B cell (primary cell): Measurements from ENCODE around the gene AKAP6. TPM values are rescaled to one million over a fixed set of nuclear protein-coding genes. Genes with fewer than 3 reads are reported as not detected.

ENCODE experiments used
- ATAC-seq: fragments of 200-7000 bp; cut with Tn5 transposase; one replicate; pipeline ENCODE4 v1.10.0; 2021; ENCODE audit warnings: low read depth, mild to moderate bottlenecking, moderate number of reproducible peaks, moderate library complexity
- CTCF ChIA-PET: fragments of 350-600 bp; sonication (Branson Sonifier 250); formaldehyde crosslinking; loops from one replicate; lab custom pipeline; 2021; ENCODE audit warnings: antibody characterized with exemption, inconsistent platforms; lab: Charles Lee
- POLR2A ChIA-PET: fragments of 350-600 bp; sonication (Branson Sonifier 250); formaldehyde crosslinking; loops from one replicate; lab custom pipeline; 2021; ENCODE audit warnings: antibody characterized with exemption; lab: Charles Lee
- DNase-seq: peaks from one replicate; pipeline ENCODE4 v3.0.0; 2013
- H2AFZ ChIP-seq: 2 replicates; pipeline ENCODE4 v1.6.1; 2012; ENCODE audit warnings: mild to moderate bottlenecking, low read depth, low read length; ENCODE audit not compliant: insufficient read depth, poor library complexity, severe bottlenecking
- H3K27ac ChIP-seq, 2 donors: 1 replicate in 1 of 2; 2 replicates in 1 of 2; pipeline ENCODE4 v1.5.1; 2012 to 2013; ENCODE audit warnings: low read length in 2 of 2, mild to moderate bottlenecking in 2 of 2, moderate library complexity in 1 of 2
- H3K27me3 ChIP-seq, 4 experiments: fragments of 200-600 bp in 1 of 4; sonication (generic) in 1 of 4; replicated peaks in 1 of 4; 1 replicate in 2 of 4; 2 replicates in 2 of 4; pipeline versions ENCODE4 v1.6.1 to v1.7.0; 2013 to 2016; ENCODE audit warnings: low read length in 3 of 4, mild to moderate bottlenecking in 2 of 4, mixed read lengths in 1 of 4, moderate library complexity in 1 of 4; ENCODE audit not compliant: insufficient read depth in 4 of 4, control insufficient read depth in 3 of 4; ENCODE audit errors: control extremely low read depth in 1 of 4
- H3K36me3 ChIP-seq, 2 experiments: replicated peaks in 1 of 2; 1 replicate in 1 of 2; 2 replicates in 1 of 2; pipeline versions ENCODE4 v1.6.1 to v1.7.1; 2013; ENCODE audit warnings: low read length in 1 of 2; ENCODE audit not compliant: insufficient read depth in 2 of 2, control insufficient read depth in 1 of 2; ENCODE audit errors: control extremely low read depth in 1 of 2, extremely low read depth in 1 of 2
- H3K4me1 ChIP-seq, 2 donors: fragments of 200-600 bp in 1 of 2; sonication (generic) in 1 of 2; 1 replicate in 1 of 2; 2 replicates in 1 of 2; pipeline versions ENCODE4 v1.5.1 to v1.6.1; 2013 to 2017; ENCODE audit warnings: low read length in 2 of 2; ENCODE audit not compliant: control insufficient read depth in 2 of 2, insufficient read depth in 2 of 2
- H3K4me2 ChIP-seq: replicated peaks from 2 replicates; pipeline ENCODE3; 2012; ENCODE audit warnings: mild to moderate bottlenecking, low read depth, low read length; ENCODE audit not compliant: poor library complexity, severe bottlenecking
- H3K4me3 ChIP-seq, 5 experiments: fragments of 200-600 bp in 1 of 5; sonication (generic) in 1 of 5; 1 replicate in 3 of 5; 2 replicates in 2 of 5; pipeline versions ENCODE4 v1.5.1 to v1.7.0; 2011 to 2016; ENCODE audit warnings: low read length in 4 of 5, mild to moderate bottlenecking in 4 of 5, low read depth in 2 of 5, control low read depth in 1 of 5, moderate library complexity in 1 of 5; ENCODE audit not compliant: insufficient read depth in 1 of 5; ENCODE audit errors: control extremely low read depth in 1 of 5, extremely low read depth in 1 of 5
- H3K79me2 ChIP-seq: fragments of 200-600 bp; sonication (generic); one replicate; pipeline ENCODE4 v1.6.0; 2016; ENCODE audit warnings: low read length; ENCODE audit not compliant: control insufficient read depth, insufficient read depth
- H3K9ac ChIP-seq: fragments of 200-600 bp; sonication (generic); 2 replicates; pipeline ENCODE4 v1.6.1; 2017; ENCODE audit warnings: mild to moderate bottlenecking, low read length, moderate library complexity
- H3K9me3 ChIP-seq, 3 donors: one replicate each; pipeline versions ENCODE4 v1.6.1 to v1.7.1; 2013; ENCODE audit warnings: low read length in 2 of 3; ENCODE audit not compliant: control insufficient read depth in 2 of 3, insufficient read depth in 1 of 3; ENCODE audit errors: control extremely low read depth in 1 of 3
- H4K20me1 ChIP-seq: 2 replicates; pipeline ENCODE4 v1.6.0; 2012; ENCODE audit warnings: mild to moderate bottlenecking, low read length; ENCODE audit not compliant: insufficient read depth, control insufficient read depth, poor library complexity, severe bottlenecking
- H3K27ac Mint-ChIP-seq: one replicate; pipeline ENCODE4 v1.8.0; 2021; ENCODE audit warnings: mixed read lengths
- H3K27me3 Mint-ChIP-seq: one replicate; pipeline ENCODE4 v1.8.0; 2021; ENCODE audit warnings: mixed read lengths
- H3K4me1 Mint-ChIP-seq: one replicate; pipeline ENCODE4 v1.8.0; 2021; ENCODE audit warnings: mixed read lengths
- H3K4me3 Mint-ChIP-seq: one replicate; pipeline ENCODE4 v1.8.0; 2021; ENCODE audit warnings: mixed read lengths
- H3K9me3 Mint-ChIP-seq: one replicate; pipeline ENCODE4 v1.8.0; 2022; ENCODE audit warnings: mixed read lengths; ENCODE audit not compliant: insufficient read depth
- CTCF ChIP-seq: fragments of 200-600 bp; IDR thresholded peaks from one replicate; pipeline ENCODE4 v1.8.0; 2022; ENCODE audit warnings: antibody characterized with exemption, mild to moderate bottlenecking
- EZH2 ChIP-seq: IDR thresholded peaks from 2 replicates; pipeline ENCODE4 v1.6.1; 2012; ENCODE audit warnings: borderline replicate concordance, low read depth, mild to moderate bottlenecking, moderate library complexity, low read length; ENCODE audit not compliant: insufficient read depth, poor library complexity, severe bottlenecking
- WGBS: methylation state at CpG from one replicate; pipeline ENCODE4 v1.1.5; 2013; ENCODE audit warnings: missing lambda C conversion rate; ENCODE audit not compliant: insufficient coverage; 5-methylcytosine and 5-hydroxymethylcytosine counted together
- intact Hi-C: fragments of 100-400 bp; cut with micrococcal nuclease; formaldehyde crosslinking; loops from one replicate; pipeline ENCODE4 v1.10.0; 2022
- polyA plus RNA-seq: library from polyadenylated mRNA; depleted of rRNA; stranded (reverse); fragments of >200 nt; gene quantifications from 2 replicates; pipeline ENCODE4 v1.2.3, GENCODE V29; 2012
- total RNA-seq, 2 donors: library from RNA; stranded (reverse); fragments of 120-200 nt in 1 of 2; gene quantifications; 1 replicate in 1 of 2; 2 replicates in 1 of 2; pipeline versions ENCODE4 v1.2.3 to v1.2.4, GENCODE V29; 2013 to 2022

Gene AKAP6
- total and polyA plus RNA-seq, 2 donors (not counting 1 experiment from before 2014, with no cell fraction given): 1.4 to 2.8 TPM

- Histone ChIP-seq H3K27me3 (no peaks in the 10 kb centered on the region), H2AFZ (no peak overlapping the region), H3K4me3 (no peak overlapping the region), H4K20me1 (no peaks in the 10 kb centered on the region), H3K27ac (no peak overlapping the region), H3K4me1 (no peaks in the 10 kb centered on the region), H3K79me2 (no peaks in the 10 kb centered on the region), H3K36me3 (no peaks in the 10 kb centered on the region), H3K9ac (no peak overlapping the region), H3K9me3 (no peaks in the 10 kb centered on the region), H3K4me2 (no peak overlapping the region)
- peaks cover 2% of the 10 kb centered on the region for H3K27me3 Mint-ChIP-seq
- intact Hi-C loops: no loop called here
- POLR2A ChIA-PET: no interaction called here
- CTCF ChIA-PET: no interaction called here
- ATAC-seq (no peak), DNase-seq (no peak)
- TF ChIP-seq EZH2 (no peak), CTCF (no peak)
- H3K4me3 Mint-ChIP-seq: no peak overlapping the region
- H3K9me3 Mint-ChIP-seq: no peaks in the 10 kb centered on the region
- WGBS: no CpG with 5 or more reads among the region's 4 CpGs
- no peaks in the 10 kb centered on the region for H3K4me1 Mint-ChIP-seq
- no peak overlapping the region for H3K27ac Mint-ChIP-seq
Observed at GRCh38 chr14:32595497-32595896, 266.4 kb downstream of the AKAP6 start.

GRCh38 chr14:32596390-32596789 is 267.3 kb downstream of the AKAP6 start:
- CTCF ChIA-PET: no interaction called here
- no peaks in the 10 kb centered on the region for H4K20me1 ChIP-seq
- TF ChIP-seq CTCF (no peak), EZH2 (no peak)
- H3K27me3 ChIP-seq: no peaks in the 10 kb centered on the region
- H3K79me2 ChIP-seq: no peaks in the 10 kb centered on the region
- WGBS: no CpG with 5 or more reads among the region's 2 CpGs
- H3K4me3 ChIP-seq: no peak overlapping the region
- H3K9ac ChIP-seq: no peak overlapping the region
- Mint-ChIP-seq H3K4me1 (no peaks in the 10 kb centered on the region), H3K27me3 (no peaks in the 10 kb centered on the region), H3K27ac (no peak overlapping the region), H3K9me3 (no peaks in the 10 kb centered on the region), H3K4me3 (no peak overlapping the region)
- DNase-seq (no peak), ATAC-seq (no peak)
- H3K4me2 ChIP-seq: no peak overlapping the region
- no peaks in the 10 kb centered on the region for H3K4me1 ChIP-seq
- intact Hi-C loops: no loop called here
- POLR2A ChIA-PET: no interaction called here
- H3K27ac ChIP-seq: no peak overlapping the region
- no peak overlapping the region for H2AFZ ChIP-seq
- no peaks in the 10 kb centered on the region for H3K36me3 ChIP-seq
- H3K9me3 ChIP-seq: no peaks in the 10 kb centered on the region
